Activated CD8-positive, alpha-beta memory T cell treated with anti-CD3 and anti-CD28 coated beads for 24 hours (primary cell): ENCODE measurements around the gene BBS4.
"Not testable (repeated sequence)": the region's sequence is repeated elsewhere in the genome, so short reads cannot be mapped to it uniquely, and the experiment has no call there.

ENCODE experiments used
- DNase-seq: peaks from one replicate; pipeline ENCODE4 v3.0.0-alpha.2; 2020

The BBS4 gene

GRCh38 chr15:72700076-72700475 lies 14.1 kb downstream of the BBS4 start:
- no peak for DNase-seq

GRCh38 chr15:72706266-72706665 lies 20.3 kb downstream of the BBS4 start:
- DNase-seq = no peak

- not testable (repeated sequence) for DNase-seq
Measured at GRCh38 chr15:72708551-72709303, 22.7 kb downstream of the BBS4 start.

GRCh38 chr15:72722071-72722696 lies 36.2 kb downstream of the BBS4 start:
- peak; percentile 82 for DNase-seq

GRCh38 chr15:72724028-72724427 lies 38.0 kb downstream of the BBS4 start:
- DNase-seq = no peak

- no peak for DNase-seq
Measured at GRCh38 chr15:72725446-72725845, 39.4 kb downstream of the BBS4 start.

- not testable (repeated sequence) for DNase-seq
Measured at GRCh38 chr15:72725851-72726250, 39.8 kb downstream of the BBS4 start.

- no peak for DNase-seq
Measured at GRCh38 chr15:72727154-72727553, 41.1 kb downstream of the BBS4 start.

GRCh38 chr15:72728249-72728648 lies 42.2 kb downstream of the BBS4 start:
- not testable (repeated sequence) for DNase-seq

GRCh38 chr15:72728821-72729220 lies 42.8 kb downstream of the BBS4 start:
- no peak for DNase-seq

- no peak for DNase-seq
Measured at GRCh38 chr15:72732086-72732485, 46.1 kb downstream of the BBS4 start.

- no peak for DNase-seq
Measured at GRCh38 chr15:72732516-72732915, 46.5 kb downstream of the BBS4 start.

GRCh38 chr15:72733941-72734738 lies 48.1 kb downstream of the BBS4 start:
- no peak for DNase-seq

- no peak for DNase-seq
Measured at GRCh38 chr15:72735111-72735510, 49.1 kb downstream of the BBS4 start.

GRCh38 chr15:72737061-72737460 lies 51.1 kb downstream of the BBS4 start:
- DNase-seq = no peak

- DNase-seq = no peak
Measured at GRCh38 chr15:72737723-72738122, 51.7 kb downstream of the BBS4 start.

GRCh38 chr15:72740219-72740618 lies 54.2 kb downstream of the BBS4 start:
- no peak for DNase-seq

- no peak for DNase-seq
Measured at GRCh38 chr15:72749700-72750099, 63.7 kb downstream of the BBS4 start.

- no peak for DNase-seq
Measured at GRCh38 chr15:72751751-72752455, 65.9 kb downstream of the BBS4 start.

GRCh38 chr15:72754096-72754495 lies 68.1 kb downstream of the BBS4 start:
- no peak for DNase-seq

- DNase-seq = no peak
Measured at GRCh38 chr15:72758182-72758581, 72.2 kb downstream of the BBS4 start.

- no peak for DNase-seq
Measured at GRCh38 chr15:72760590-72761260, 74.7 kb downstream of the BBS4 start.

GRCh38 chr15:72764656-72765055 lies 78.6 kb downstream of the BBS4 start:
- no peak for DNase-seq
